Thoracic aorta (tissue), 2 donors: Measurements from ENCODE around the gene ABHD14A. TPM values are rescaled to one million over a fixed set of nuclear protein-coding genes. Genes with fewer than 3 reads are reported as not detected.
"Not testable (repeated sequence)": the region's sequence is repeated elsewhere in the genome, so short reads cannot be mapped to it uniquely, and the experiment has no call there.

Experiments
- ATAC-seq: fragments of 150-250 bp; one replicate; pipeline ENCODE4 v1.8.0; 2017; ENCODE audit warnings: low read depth; ENCODE audit not compliant: insufficient number of reproducible peaks, low FRiP score
- DNase-seq: peaks from one replicate; pipeline ENCODE4 v3.0.0-alpha.2; 2020; ENCODE audit warnings: low spot score
- H3K27ac ChIP-seq, 2 donors: fragments of 200-600 bp; sonication (generic); 1 replicate in 1 of 2; 2 replicates in 1 of 2; pipeline ENCODE4 v1.5.1; 2016; ENCODE audit warnings: mild to moderate bottlenecking in 2 of 2, moderate library complexity in 2 of 2
- H3K27me3 ChIP-seq: fragments of 200-600 bp; sonication (generic); replicated peaks from 2 replicates; pipeline ENCODE4 v1.6.0; 2016; ENCODE audit warnings: mild to moderate bottlenecking; ENCODE audit not compliant: insufficient read depth
- H3K36me3 ChIP-seq: fragments of 200-600 bp; sonication (generic); one replicate; pipeline ENCODE4 v1.5.1; 2016
- H3K4me1 ChIP-seq, 2 donors: fragments of 200-600 bp; sonication (generic); 1 replicate in 1 of 2; 2 replicates in 1 of 2; pipeline versions ENCODE4 v1.5.1 to v1.6.0; 2016; ENCODE audit warnings: low read depth in 2 of 2, mild to moderate bottlenecking in 1 of 2; ENCODE audit not compliant: control insufficient read depth in 1 of 2
- H3K4me3 ChIP-seq: fragments of 200-600 bp; sonication (generic); 2 replicates; pipeline ENCODE4 v1.5.1; 2016; ENCODE audit warnings: mild to moderate bottlenecking
- H3K9me3 ChIP-seq: fragments of 200-600 bp; sonication (generic); 2 replicates; pipeline ENCODE4 v1.5.1; 2016
- total RNA-seq, 2 donors: library from RNA; depleted of rRNA; stranded (reverse); fragments of >200 nt; gene quantifications; one replicate each; pipeline versions ENCODE4 v1.1.0 to v1.2.3, GENCODE V29; 2016
- TF ChIP-seq, protein P1 (sequence below): fragments of 200-600 bp; sonication (generic); IDR thresholded peaks from one replicate; pipeline ENCODE4 v1.5.1; 2019; ENCODE audit warnings: antibody characterized with exemption

The ABHD14A gene
- total RNA-seq, 2 donors from 2014 or later, result 9.7 to 24.0 TPM

DNA sequence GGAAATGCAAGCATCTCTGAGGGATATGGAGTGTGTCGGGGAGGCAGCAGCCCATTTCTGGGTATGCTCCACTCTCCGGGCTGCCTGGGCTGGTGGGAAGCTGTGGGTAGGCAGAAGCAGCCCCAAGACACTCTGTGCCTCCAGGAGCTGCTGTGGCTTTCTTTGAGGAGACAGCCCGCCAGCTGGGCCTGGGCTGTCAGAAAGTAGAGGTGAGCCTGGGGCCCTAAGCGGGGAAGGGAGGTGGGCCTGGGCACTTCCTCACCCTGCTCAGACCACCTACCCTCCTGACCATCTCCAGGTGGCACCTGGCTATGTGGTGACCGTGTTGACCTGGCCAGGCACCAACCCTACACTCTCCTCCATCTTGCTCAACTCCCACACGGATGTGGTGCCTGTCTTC lies 10.2 kb downstream of the ABHD14A start:
- Histone ChIP-seq H3K36me3 (peaks cover 3% of the 10 kb centered on the region), H3K4me1 (peaks cover 19 to 31% of the 10 kb centered on the region in 2 donors), H3K9me3 (no peaks in the 10 kb centered on the region), H3K4me3 (no peak overlapping the region), H3K27ac (no peak overlapping the region), H3K27me3 (no peaks in the 10 kb centered on the region)
- ATAC-seq (no peak), DNase-seq (no peak)
- TF ChIP-seq, protein P1, sequence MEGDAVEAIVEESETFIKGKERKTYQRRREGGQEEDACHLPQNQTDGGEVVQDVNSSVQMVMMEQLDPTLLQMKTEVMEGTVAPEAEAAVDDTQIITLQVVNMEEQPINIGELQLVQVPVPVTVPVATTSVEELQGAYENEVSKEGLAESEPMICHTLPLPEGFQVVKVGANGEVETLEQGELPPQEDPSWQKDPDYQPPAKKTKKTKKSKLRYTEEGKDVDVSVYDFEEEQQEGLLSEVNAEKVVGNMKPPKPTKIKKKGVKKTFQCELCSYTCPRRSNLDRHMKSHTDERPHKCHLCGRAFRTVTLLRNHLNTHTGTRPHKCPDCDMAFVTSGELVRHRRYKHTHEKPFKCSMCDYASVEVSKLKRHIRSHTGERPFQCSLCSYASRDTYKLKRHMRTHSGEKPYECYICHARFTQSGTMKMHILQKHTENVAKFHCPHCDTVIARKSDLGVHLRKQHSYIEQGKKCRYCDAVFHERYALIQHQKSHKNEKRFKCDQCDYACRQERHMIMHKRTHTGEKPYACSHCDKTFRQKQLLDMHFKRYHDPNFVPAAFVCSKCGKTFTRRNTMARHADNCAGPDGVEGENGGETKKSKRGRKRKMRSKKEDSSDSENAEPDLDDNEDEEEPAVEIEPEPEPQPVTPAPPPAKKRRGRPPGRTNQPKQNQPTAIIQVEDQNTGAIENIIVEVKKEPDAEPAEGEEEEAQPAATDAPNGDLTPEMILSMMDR, result no peak

DNA sequence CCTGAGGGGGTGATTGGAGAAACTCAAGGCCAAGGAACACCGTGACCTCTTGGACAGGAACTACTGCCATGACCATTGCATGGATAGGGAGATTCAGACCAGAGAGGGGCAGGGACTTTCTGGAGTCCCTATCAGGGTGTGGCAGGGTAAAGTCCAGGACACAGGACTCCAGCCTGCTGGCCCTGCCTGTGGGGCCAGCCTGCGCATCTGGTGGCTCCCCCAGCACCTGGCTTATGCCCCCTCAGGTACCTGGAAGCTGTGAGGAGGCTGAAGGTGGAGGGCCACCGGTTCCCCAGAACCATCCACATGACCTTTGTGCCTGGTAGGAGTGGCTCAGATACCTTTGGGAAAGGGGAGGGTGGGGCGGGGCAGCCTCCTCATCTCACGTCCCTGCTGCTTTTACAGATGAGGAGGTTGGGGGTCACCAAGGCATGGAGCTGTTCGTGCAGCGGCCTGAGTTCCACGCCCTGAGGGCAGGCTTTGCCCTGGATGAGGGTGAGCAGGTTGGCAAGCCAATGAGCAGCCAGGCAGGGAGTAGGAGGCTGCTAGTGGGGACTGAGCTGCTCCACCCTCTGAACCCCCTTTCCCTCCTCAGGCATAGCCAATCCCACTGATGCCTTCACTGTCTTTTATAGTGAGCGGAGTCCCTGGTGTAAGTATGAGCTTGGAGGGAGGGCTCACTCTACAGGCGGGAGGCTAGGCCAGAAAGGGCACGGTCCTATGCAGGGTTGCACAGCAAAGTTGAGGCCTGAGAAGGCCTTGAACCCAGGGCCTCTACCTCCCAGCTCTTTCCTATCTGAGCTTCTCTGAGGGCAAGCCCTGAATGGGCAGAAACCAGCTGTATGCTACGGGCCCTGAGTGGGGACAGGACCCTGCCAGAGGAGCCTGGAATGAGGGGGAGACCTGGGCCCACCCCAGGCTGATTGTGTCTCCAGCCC lies 11.4 kb downstream of the ABHD14A start:
- peaks cover 19 to 36% of the 10 kb centered on the region in 2 donors for H3K4me1 ChIP-seq

DNA sequence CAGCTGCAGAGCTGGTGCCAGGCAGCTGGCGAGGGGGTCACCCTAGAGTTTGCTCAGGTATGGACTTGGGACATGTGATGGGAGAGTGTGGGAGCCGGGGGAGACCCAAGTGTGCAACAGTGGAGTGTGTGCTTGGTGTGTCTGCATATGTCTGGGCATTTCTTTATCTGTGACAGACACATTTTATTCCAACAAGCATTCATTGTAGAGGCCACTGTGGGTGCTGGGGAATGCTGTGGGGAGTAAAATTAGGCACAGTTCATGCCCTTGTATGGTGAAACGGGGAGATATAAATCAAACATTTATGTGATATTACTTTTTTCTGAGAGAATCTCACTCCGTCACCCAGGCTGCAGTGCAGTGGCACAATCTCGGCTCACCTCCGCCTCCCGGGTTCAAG lies 12.7 kb downstream of the ABHD14A start:
- H3K36me3 ChIP-seq, result peaks cover 5% of the 10 kb centered on the region
- ATAC-seq (no peak), DNase-seq (no peak)
- no peak overlapping the region for H3K27ac ChIP-seq
- H3K4me1 ChIP-seq, result peaks cover 11 to 28% of the 10 kb centered on the region in 2 donors
- no peaks in the 10 kb centered on the region for H3K27me3 ChIP-seq
- TF ChIP-seq, protein P1, result no peak
- no peak overlapping the region for H3K4me3 ChIP-seq
- H3K9me3 ChIP-seq, result no peaks in the 10 kb centered on the region

More for the DNA sequence above, 11.4 kb downstream of the ABHD14A start:
- Histone ChIP-seq H3K27ac (no peak overlapping the region), H3K4me3 (no peak overlapping the region), H3K27me3 (no peaks in the 10 kb centered on the region), H3K9me3 (no peaks in the 10 kb centered on the region), H3K36me3 (peaks cover 3% of the 10 kb centered on the region)
- TF ChIP-seq, protein P1, result no peak
- ATAC-seq (no peak), DNase-seq (no peak)

DNA sequence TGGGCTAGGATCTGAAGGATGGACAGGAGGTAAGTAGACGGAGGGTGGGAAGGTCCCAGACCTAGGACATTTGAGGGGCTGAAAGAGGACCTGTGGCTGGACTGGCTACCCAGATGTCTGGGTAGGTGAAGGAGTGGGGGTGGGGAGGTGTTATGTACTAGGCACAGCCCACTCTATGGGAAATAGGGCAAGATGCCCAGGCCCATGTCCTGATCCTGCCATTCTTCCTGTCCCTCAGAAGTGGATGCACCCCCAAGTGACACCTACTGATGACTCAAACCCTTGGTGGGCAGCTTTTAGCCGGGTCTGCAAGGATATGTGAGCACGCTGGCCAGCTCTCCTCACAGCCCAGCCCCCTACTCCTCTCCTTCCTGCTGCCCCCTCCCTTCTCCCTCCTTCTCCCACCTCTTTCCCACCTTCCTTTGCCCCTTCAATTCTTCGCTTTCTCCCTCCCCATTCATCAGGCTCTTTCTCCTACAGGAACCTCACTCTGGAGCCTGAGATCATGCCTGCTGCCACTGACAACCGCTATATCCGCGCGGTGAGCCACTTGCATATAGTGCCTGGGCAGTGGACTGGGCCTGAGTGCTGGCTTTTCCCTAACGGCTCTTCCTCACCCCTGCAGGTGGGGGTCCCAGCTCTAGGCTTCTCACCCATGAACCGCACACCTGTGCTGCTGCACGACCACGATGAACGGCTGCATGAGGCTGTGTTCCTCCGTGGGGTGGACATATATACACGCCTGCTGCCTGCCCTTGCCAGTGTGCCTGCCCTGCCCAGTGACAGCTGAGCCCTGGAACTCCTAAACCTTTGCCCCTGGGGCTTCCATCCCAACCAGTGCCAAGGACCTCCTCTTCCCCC lies 13.7 kb downstream of the ABHD14A start:
- Histone ChIP-seq H3K27ac (no peak overlapping the region), H3K27me3 (no peaks in the 10 kb centered on the region), H3K4me1 (peaks cover 11 to 25% of the 10 kb centered on the region in 2 donors), H3K9me3 (no peaks in the 10 kb centered on the region), H3K36me3 (peaks cover 12% of the 10 kb centered on the region), H3K4me3 (no peak overlapping the region)
- ATAC-seq (no peak), DNase-seq (no peak)
- TF ChIP-seq, protein P1, result no peak

DNA sequence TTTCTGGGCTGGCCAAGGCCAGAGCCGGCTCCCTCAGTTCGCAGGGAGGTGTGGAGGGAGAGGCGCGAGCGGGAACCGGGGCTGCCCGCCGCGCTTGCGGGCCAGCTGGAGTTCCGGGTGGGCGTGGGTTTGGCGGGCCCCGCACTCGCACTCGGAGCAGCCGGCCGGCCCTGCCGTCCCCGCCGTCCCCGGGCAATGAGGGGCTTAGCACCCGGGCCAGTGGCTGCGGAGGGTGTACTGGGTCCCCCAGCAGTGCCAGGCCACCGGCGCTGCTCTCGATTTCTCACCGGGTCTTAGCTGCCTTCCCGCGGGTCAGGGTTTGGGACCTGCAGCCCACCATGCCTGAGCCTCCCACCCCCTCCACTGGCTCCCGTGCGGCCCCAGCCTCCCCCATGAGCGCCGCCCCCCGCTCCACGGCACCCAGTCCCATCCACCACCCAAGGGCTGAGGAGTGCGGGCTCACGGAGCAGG lies 15.7 kb downstream of the ABHD14A start:
- H3K9me3 ChIP-seq, ATAC-seq, H3K27me3 ChIP-seq, DNase-seq, H3K4me3 ChIP-seq: not testable (repeated sequence)
- Histone ChIP-seq H3K4me1 (peaks cover 16 to 33% of the 10 kb centered on the region in 2 donors), H3K27ac (peak overlapping the region; percentile 68 to 80), H3K36me3 (peaks cover 25% of the 10 kb centered on the region)
